ENCODE results near the gene COG4.

Gene COG4

DNA sequence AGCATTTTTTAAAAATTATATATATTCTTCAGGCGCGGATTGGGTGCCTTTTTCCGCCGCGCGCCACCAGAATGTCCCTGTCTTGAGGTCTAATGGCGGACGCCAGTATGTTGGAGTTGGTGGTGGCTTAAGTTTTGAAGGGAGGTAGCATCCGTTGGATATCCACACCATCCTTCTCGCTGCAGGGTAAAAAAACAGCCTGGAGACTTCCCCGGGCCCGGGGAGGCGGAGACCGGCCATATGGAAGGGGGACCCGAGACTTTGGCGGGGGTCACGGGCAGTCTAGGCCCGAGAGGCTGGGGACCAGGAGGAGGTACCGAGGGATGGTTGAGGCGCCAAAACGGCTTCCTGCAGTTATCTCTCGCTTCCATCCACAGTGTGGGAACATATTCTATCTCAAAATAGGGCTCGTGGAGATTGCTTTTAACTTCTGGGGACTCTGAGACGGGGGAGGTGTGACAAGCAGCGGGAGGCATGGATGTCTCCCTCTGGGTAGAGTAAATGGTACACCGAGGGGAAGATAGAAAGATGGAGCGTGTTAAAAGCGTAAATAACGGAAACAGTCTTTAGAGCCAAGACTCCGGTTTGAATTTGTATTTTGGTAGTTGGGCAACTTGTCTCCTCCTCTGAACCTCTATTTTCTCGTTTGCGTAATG lies 517 bp upstream of the COG4 start, which contains the start of gene SF3B3 (continued):
- no peak for TF ChIP-seq ZNF169 (tag by site-specific recombination; IDR thresholded peaks at IDR 0.05)
- TF ChIP-seq, protein P1, sequence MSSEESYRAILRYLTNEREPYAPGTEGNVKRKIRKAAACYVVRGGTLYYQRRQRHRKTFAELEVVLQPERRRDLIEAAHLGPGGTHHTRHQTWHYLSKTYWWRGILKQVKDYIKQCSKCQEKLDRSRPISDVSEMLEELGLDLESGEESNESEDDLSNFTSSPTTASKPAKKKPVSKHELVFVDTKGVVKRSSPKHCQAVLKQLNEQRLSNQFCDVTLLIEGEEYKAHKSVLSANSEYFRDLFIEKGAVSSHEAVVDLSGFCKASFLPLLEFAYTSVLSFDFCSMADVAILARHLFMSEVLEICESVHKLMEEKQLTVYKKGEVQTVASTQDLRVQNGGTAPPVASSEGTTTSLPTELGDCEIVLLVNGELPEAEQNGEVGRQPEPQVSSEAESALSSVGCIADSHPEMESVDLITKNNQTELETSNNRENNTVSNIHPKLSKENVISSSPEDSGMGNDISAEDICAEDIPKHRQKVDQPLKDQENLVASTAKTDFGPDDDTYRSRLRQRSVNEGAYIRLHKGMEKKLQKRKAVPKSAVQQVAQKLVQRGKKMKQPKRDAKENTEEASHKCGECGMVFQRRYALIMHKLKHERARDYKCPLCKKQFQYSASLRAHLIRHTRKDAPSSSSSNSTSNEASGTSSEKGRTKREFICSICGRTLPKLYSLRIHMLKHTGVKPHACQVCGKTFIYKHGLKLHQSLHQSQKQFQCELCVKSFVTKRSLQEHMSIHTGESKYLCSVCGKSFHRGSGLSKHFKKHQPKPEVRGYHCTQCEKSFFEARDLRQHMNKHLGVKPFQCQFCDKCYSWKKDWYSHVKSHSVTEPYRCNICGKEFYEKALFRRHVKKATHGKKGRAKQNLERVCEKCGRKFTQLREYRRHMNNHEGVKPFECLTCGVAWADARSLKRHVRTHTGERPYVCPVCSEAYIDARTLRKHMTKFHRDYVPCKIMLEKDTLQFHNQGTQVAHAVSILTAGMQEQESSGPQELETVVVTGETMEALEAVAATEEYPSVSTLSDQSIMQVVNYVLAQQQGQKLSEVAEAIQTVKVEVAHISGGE (tag by site-specific recombination; conservative IDR thresholded peaks at IDR 0.05; ENCODE audit: low read depth): peak; percentile 43; the same call in 1 of the 2 replicates
- no peak for TF ChIP-seq ZBTB48 (tag by site-specific recombination; IDR thresholded peaks at IDR 0.05)
- no peak for TF ChIP-seq ZNF791 (tag by site-specific recombination; IDR thresholded peaks at IDR 0.05)
- TF ChIP-seq ZNF394 (tag by site-specific recombination; IDR thresholded peaks at IDR 0.05; ENCODE audit: borderline replicate concordance): 0 out of 2 replicates have a peak, but pooled peaks have one; percentile 35
- TF ChIP-seq ZBTB10 (tag by site-specific recombination; IDR thresholded peaks at IDR 0.05): peak; percentile 62; the same call in 1 of the 2 replicates
- TF ChIP-seq ELK4 (IDR thresholded peaks at IDR 0.05; ENCODE audit: borderline replicate concordance, low read depth, low read length): no peak; the same call in 1 of the 2 replicates
- no peak for TF ChIP-seq ZNF121 (tag by site-specific recombination; IDR thresholded peaks at IDR 0.05)
- TF ChIP-seq, protein P2, sequence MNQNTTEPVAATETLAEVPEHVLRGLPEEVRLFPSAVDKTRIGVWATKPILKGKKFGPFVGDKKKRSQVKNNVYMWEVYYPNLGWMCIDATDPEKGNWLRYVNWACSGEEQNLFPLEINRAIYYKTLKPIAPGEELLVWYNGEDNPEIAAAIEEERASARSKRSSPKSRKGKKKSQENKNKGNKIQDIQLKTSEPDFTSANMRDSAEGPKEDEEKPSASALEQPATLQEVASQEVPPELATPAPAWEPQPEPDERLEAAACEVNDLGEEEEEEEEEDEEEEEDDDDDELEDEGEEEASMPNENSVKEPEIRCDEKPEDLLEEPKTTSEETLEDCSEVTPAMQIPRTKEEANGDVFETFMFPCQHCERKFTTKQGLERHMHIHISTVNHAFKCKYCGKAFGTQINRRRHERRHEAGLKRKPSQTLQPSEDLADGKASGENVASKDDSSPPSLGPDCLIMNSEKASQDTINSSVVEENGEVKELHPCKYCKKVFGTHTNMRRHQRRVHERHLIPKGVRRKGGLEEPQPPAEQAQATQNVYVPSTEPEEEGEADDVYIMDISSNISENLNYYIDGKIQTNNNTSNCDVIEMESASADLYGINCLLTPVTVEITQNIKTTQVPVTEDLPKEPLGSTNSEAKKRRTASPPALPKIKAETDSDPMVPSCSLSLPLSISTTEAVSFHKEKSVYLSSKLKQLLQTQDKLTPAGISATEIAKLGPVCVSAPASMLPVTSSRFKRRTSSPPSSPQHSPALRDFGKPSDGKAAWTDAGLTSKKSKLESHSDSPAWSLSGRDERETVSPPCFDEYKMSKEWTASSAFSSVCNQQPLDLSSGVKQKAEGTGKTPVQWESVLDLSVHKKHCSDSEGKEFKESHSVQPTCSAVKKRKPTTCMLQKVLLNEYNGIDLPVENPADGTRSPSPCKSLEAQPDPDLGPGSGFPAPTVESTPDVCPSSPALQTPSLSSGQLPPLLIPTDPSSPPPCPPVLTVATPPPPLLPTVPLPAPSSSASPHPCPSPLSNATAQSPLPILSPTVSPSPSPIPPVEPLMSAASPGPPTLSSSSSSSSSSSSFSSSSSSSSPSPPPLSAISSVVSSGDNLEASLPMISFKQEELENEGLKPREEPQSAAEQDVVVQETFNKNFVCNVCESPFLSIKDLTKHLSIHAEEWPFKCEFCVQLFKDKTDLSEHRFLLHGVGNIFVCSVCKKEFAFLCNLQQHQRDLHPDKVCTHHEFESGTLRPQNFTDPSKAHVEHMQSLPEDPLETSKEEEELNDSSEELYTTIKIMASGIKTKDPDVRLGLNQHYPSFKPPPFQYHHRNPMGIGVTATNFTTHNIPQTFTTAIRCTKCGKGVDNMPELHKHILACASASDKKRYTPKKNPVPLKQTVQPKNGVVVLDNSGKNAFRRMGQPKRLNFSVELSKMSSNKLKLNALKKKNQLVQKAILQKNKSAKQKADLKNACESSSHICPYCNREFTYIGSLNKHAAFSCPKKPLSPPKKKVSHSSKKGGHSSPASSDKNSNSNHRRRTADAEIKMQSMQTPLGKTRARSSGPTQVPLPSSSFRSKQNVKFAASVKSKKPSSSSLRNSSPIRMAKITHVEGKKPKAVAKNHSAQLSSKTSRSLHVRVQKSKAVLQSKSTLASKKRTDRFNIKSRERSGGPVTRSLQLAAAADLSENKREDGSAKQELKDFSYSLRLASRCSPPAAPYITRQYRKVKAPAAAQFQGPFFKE (tag by site-specific recombination; IDR thresholded peaks at IDR 0.05; ENCODE audit: borderline replicate concordance): no peak
- peak; percentile 12; the same call in 1 of the 2 replicates for TF ChIP-seq KLF1 (tag by site-specific recombination; IDR thresholded peaks at IDR 0.05)
- no peak for TF ChIP-seq ZNF146 (tag by site-specific recombination; IDR thresholded peaks at IDR 0.05)
- TF ChIP-seq ZNF24 (tag by site-specific recombination; IDR thresholded peaks at IDR 0.05): no peak
- no peak for TF ChIP-seq ZSCAN23 (tag by site-specific recombination; IDR thresholded peaks at IDR 0.05)
- TF ChIP-seq ZNF280C (tag by site-specific recombination; IDR thresholded peaks at IDR 0.05): no peak
- TF ChIP-seq, protein P3, sequence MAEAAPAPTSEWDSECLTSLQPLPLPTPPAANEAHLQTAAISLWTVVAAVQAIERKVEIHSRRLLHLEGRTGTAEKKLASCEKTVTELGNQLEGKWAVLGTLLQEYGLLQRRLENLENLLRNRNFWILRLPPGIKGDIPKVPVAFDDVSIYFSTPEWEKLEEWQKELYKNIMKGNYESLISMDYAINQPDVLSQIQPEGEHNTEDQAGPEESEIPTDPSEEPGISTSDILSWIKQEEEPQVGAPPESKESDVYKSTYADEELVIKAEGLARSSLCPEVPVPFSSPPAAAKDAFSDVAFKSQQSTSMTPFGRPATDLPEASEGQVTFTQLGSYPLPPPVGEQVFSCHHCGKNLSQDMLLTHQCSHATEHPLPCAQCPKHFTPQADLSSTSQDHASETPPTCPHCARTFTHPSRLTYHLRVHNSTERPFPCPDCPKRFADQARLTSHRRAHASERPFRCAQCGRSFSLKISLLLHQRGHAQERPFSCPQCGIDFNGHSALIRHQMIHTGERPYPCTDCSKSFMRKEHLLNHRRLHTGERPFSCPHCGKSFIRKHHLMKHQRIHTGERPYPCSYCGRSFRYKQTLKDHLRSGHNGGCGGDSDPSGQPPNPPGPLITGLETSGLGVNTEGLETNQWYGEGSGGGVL (tag by site-specific recombination; IDR thresholded peaks at IDR 0.05): no peak
- TF ChIP-seq PRDM1 (tag by site-specific recombination; IDR thresholded peaks at IDR 0.05): no peak
- no peak for TF ChIP-seq ZNF214 (tag by site-specific recombination; IDR thresholded peaks at IDR 0.05; ENCODE audit: borderline replicate concordance)
- TF ChIP-seq ZNF621 (tag by site-specific recombination; IDR thresholded peaks at IDR 0.05): no peak
- TF ChIP-seq SALL2 (tag by site-specific recombination; IDR thresholded peaks at IDR 0.05; ENCODE audit: borderline replicate concordance): no peak
- no peak for TF ChIP-seq MEIS1 (CRISPR knock-in tag; IDR thresholded peaks at IDR 0.05; ENCODE audit: borderline replicate concordance)
- TF ChIP-seq ZNF600 (tag by site-specific recombination; IDR thresholded peaks at IDR 0.05): no peak
- TF ChIP-seq ZNF660 (tag by site-specific recombination; IDR thresholded peaks at IDR 0.05): peak; percentile 54
